H1 (cell line): ENCODE measurements around the gene TTI1. TPM values are rescaled to one million over a fixed set of nuclear protein-coding genes. Genes with fewer than 3 reads are reported as not detected.

Experiments used
- CTCF ChIA-PET: fragments of 300-600 bp; sonication (Branson Sonifier 250); formaldehyde crosslinking; loops from one replicate; lab custom pipeline; 2021; ENCODE audit not compliant: partially characterized antibody; lab: Charles Lee
- POLR2A ChIA-PET: fragments of 300-600 bp; sonication (Branson Sonifier 250); formaldehyde crosslinking; loops from one replicate; lab custom pipeline; 2021; ENCODE audit warnings: inconsistent platforms; ENCODE audit not compliant: partially characterized antibody; lab: Charles Lee
- DNase-seq, 2 experiments: peaks; one replicate each; pipeline versions ENCODE4 v3.0.0 to v3.0.0-alpha.2; 2010 to 2022; ENCODE audit warnings: low spot score in 2 of 2, low read depth in 1 of 2, mixed read lengths in 1 of 2
- FAIRE-seq: peaks from 2 replicates; lab custom pipeline; 2011; peaks lifted over from hg19 to GRCh38; lab: Jason Lieb, UNC
- H2AFZ ChIP-seq: 2 replicates; pipeline ENCODE4 v1.8.1; 2012; ENCODE audit warnings: low read length, inconsistent platforms
- H2AK5ac ChIP-seq: 2 replicates; pipeline ENCODE4 v1.6.1; 2013; ENCODE audit warnings: low read depth, low read length
- H2BK120ac ChIP-seq: replicated peaks from 2 replicates; pipeline ENCODE3; 2013; ENCODE audit warnings: low read depth, low read length, inconsistent platforms
- H2BK12ac ChIP-seq: 2 replicates; pipeline ENCODE4 v1.6.1; 2013; ENCODE audit warnings: low read depth, low read length
- H2BK15ac ChIP-seq: 2 replicates; pipeline ENCODE4 v1.6.1; 2013; ENCODE audit warnings: low read length
- H2BK20ac ChIP-seq: 2 replicates; pipeline ENCODE4 v1.6.1; 2013; ENCODE audit warnings: low read length
- H2BK5ac ChIP-seq: 2 replicates; pipeline ENCODE4 v1.6.1; 2013; ENCODE audit warnings: low read depth, low read length
- H3K14ac ChIP-seq: 2 replicates; pipeline ENCODE4 v1.6.1; 2013; ENCODE audit warnings: inconsistent platforms; ENCODE audit not compliant: insufficient read length
- H3K18ac ChIP-seq: 2 replicates; pipeline ENCODE4 v1.6.1; 2013; ENCODE audit warnings: low read length; ENCODE audit errors: extremely low read depth
- H3K23ac ChIP-seq: 2 replicates; pipeline ENCODE4 v1.6.1; 2013; ENCODE audit warnings: inconsistent platforms; ENCODE audit not compliant: insufficient read length
- H3K23me2 ChIP-seq: 2 replicates; pipeline ENCODE4 v1.6.1; 2013; ENCODE audit warnings: low read depth, low read length
- H3K27ac ChIP-seq: 2 replicates; pipeline ENCODE4 v1.6.1; 2011; ENCODE audit warnings: low read depth, low read length, inconsistent platforms
- H3K27me3 ChIP-seq, 4 experiments: replicated peaks in 1 of 4; 1 replicate in 1 of 4; 2 replicates in 3 of 4; pipeline versions ENCODE4 v1.6.1 to v1.8.1; 2011 to 2013; ENCODE audit warnings: low read length in 3 of 4, mild to moderate bottlenecking in 3 of 4, inconsistent platforms in 2 of 4, mixed read lengths in 2 of 4, moderate library complexity in 1 of 4; ENCODE audit not compliant: control insufficient read depth in 3 of 4, insufficient read depth in 3 of 4; ENCODE audit errors: extremely low read depth in 1 of 4
- H3K36me3 ChIP-seq, 4 experiments: 2 replicates each; pipeline versions ENCODE4 v1.6.1 to v1.8.1; 2011 to 2013; ENCODE audit warnings: mild to moderate bottlenecking in 4 of 4, low read length in 3 of 4, moderate library complexity in 2 of 4, control low read depth in 1 of 4, inconsistent platforms in 1 of 4; ENCODE audit not compliant: insufficient read depth in 4 of 4, control insufficient read depth in 2 of 4
- H3K4ac ChIP-seq: replicated peaks from 2 replicates; pipeline ENCODE3; 2013; ENCODE audit warnings: low read length, low read depth, mixed read lengths, inconsistent platforms; ENCODE audit not compliant: insufficient read length
- H3K4me1 ChIP-seq, 4 experiments: replicated peaks in 1 of 4; 1 replicate in 1 of 4; 2 replicates in 3 of 4; pipeline versions ENCODE4 v1.6.1 to v1.8.1; 2011 to 2013; ENCODE audit warnings: low read length in 3 of 4, inconsistent platforms in 2 of 4, mixed read lengths in 1 of 4; ENCODE audit not compliant: insufficient read depth in 4 of 4, control insufficient read depth in 3 of 4
- H3K4me2 ChIP-seq, 2 experiments: 2 replicates each; pipeline versions ENCODE4 v1.6.1 to v1.8.1; 2011 to 2013; ENCODE audit warnings: low read depth in 2 of 2, low read length in 2 of 2, control low read depth in 1 of 2, inconsistent platforms in 1 of 2, mild to moderate bottlenecking in 1 of 2; ENCODE audit not compliant: insufficient read depth in 1 of 2
- H3K4me3 ChIP-seq, 4 experiments: fragments of 200-600, 300-600 bp in 1 of 4; sonication (generic), shearing (Covaris generic), sonication (Bioruptor Twin) in 1 of 4; 2 replicates each; pipeline versions ENCODE4 v1.5.1 to v1.8.1; 2011 to 2016; ENCODE audit warnings: low read length in 4 of 4, low read depth in 3 of 4, control low read depth in 2 of 4, inconsistent platforms in 2 of 4, mild to moderate bottlenecking in 2 of 4, mixed read lengths in 1 of 4, moderate library complexity in 1 of 4; ENCODE audit not compliant: insufficient read depth in 2 of 4; ENCODE audit errors: extremely low read depth in 1 of 4
- H3K56ac ChIP-seq: replicated peaks from 2 replicates; pipeline ENCODE3; 2013; ENCODE audit warnings: low read depth, mild to moderate bottlenecking, mixed read lengths, low read length, inconsistent platforms; ENCODE audit not compliant: insufficient read length
- H3K79me1 ChIP-seq: 2 replicates; pipeline ENCODE4 v1.6.1; 2013; ENCODE audit warnings: low read depth, low read length, control low read depth
- H3K79me2 ChIP-seq, 2 experiments: 2 replicates each; pipeline versions ENCODE4 v1.6.1 to v1.8.1; 2012 to 2013; ENCODE audit warnings: low read length in 2 of 2, mild to moderate bottlenecking in 2 of 2, inconsistent platforms in 1 of 2; ENCODE audit not compliant: insufficient read depth in 2 of 2, control insufficient read depth in 1 of 2
- H3K9ac ChIP-seq, 4 experiments: replicated peaks in 1 of 4; 1 replicate in 1 of 4; 2 replicates in 3 of 4; pipeline versions ENCODE4 v1.6.1 to v1.8.1; 2011 to 2013; ENCODE audit warnings: low read depth in 3 of 4, low read length in 3 of 4, control low read depth in 2 of 4, mild to moderate bottlenecking in 2 of 4, moderate library complexity in 2 of 4, inconsistent platforms in 1 of 4; ENCODE audit errors: extremely low read depth in 1 of 4
- H3K9me3 ChIP-seq, 2 experiments: 2 replicates each; pipeline versions ENCODE4 v1.6.1 to v1.8.1; 2012 to 2013; ENCODE audit warnings: mild to moderate bottlenecking in 2 of 2, moderate library complexity in 2 of 2, control low read depth in 1 of 2, inconsistent platforms in 1 of 2, low read depth in 1 of 2, low read length in 1 of 2, mixed read lengths in 1 of 2; ENCODE audit not compliant: insufficient read depth in 2 of 2
- H4K20me1 ChIP-seq, 2 experiments: replicated peaks in 1 of 2; 2 replicates each; pipeline versions ENCODE3 to v1.8.1; 2011 to 2013; ENCODE audit warnings: inconsistent platforms in 2 of 2, low read length in 2 of 2, mild to moderate bottlenecking in 1 of 2; ENCODE audit not compliant: insufficient read depth in 2 of 2, control insufficient read depth in 1 of 2
- H4K5ac ChIP-seq: 2 replicates; pipeline ENCODE4 v1.6.1; 2013; ENCODE audit warnings: low read length, low read depth, mixed read lengths, inconsistent platforms; ENCODE audit not compliant: insufficient read length
- H4K8ac ChIP-seq: 2 replicates; pipeline ENCODE4 v1.8.0; 2013; ENCODE audit warnings: mild to moderate bottlenecking, moderate library complexity, low read length, inconsistent platforms; ENCODE audit not compliant: insufficient read depth; ENCODE audit errors: extremely low read depth
- H4K91ac ChIP-seq: replicated peaks from 2 replicates; pipeline ENCODE3; 2013; ENCODE audit warnings: low read length, mixed read lengths, inconsistent platforms; ENCODE audit not compliant: insufficient read length
- CBX8 ChIP-seq: fragments of 300-800, 300-1000 bp; sonication (generic); IDR thresholded peaks from 2 replicates; pipeline ENCODE4 v1.7.1; 2016; ENCODE audit warnings: low read depth, low read length, borderline replicate concordance
- CHD2 ChIP-seq: IDR thresholded peaks from 2 replicates; pipeline ENCODE4 v1.6.1; 2012; ENCODE audit warnings: low read length, improper control_type of control experiment
- HDAC6 ChIP-seq: IDR thresholded peaks from one replicate; pipeline ENCODE4 v1.7.1; 2012; ENCODE audit warnings: low read depth, mild to moderate bottlenecking, inconsistent platforms, low read length, moderate library complexity
- RBBP5 ChIP-seq: IDR thresholded peaks from 2 replicates; pipeline ENCODE4 v1.7.1; 2012; ENCODE audit warnings: low read depth, mild to moderate bottlenecking, inconsistent platforms, low read length, moderate library complexity, borderline replicate concordance
- SP4 ChIP-seq: IDR thresholded peaks from 2 replicates; pipeline ENCODE4 v1.6.1; 2012; ENCODE audit warnings: low read length, inconsistent platforms
- TAF1 ChIP-seq: IDR thresholded peaks from 2 replicates; pipeline ENCODE4 v1.6.1; 2011; ENCODE audit warnings: mild to moderate bottlenecking, low read depth, low read length
- WGBS, 2 experiments: shearing (Covaris generic) in 1 of 2; methylation state at CpG; one replicate each; pipeline versions ENCODE4 v1.1.6 to v1.1.7; 2013 to 2015; ENCODE audit warnings: low lambda C conversion rate in 2 of 2, mixed read lengths in 2 of 2, inconsistent platforms in 1 of 2, low coverage in 1 of 2, missing lambda C conversion rate in 1 of 2; ENCODE audit not compliant: insufficient replicate concordance in 2 of 2, insufficient coverage in 1 of 2, insufficient read length in 1 of 2; ENCODE audit errors: extremely low coverage in 1 of 2, missing lambda C conversion rate in 1 of 2; 5-methylcytosine and 5-hydroxymethylcytosine counted together
- polyA plus RNA-seq, 7 experiments: library from polyadenylated mRNA; depleted of rRNA in 3 of 7; stranded (reverse) in 5 of 7; unstranded in 2 of 7; fragments of >200 nt in 5 of 7; fragments of 200-250 nt in 2 of 7; gene quantifications; 1 replicate in 5 of 7; 2 replicates in 1 of 7; 4 replicates in 1 of 7; pipeline versions ENCODE4 v1.2.1 to v1.2.3, GENCODE V29; 2011 to 2013; ENCODE audit warnings: missing spikeins in 2 of 7, mixed read lengths in 2 of 7
- total RNA-seq: library from RNA; stranded (reverse); fragmentation: NEBNext Ultra II Directional; extraction: Animal tissue kit (Norgen Biotek cat#: 25700); gene quantifications from 2 replicates; pipeline ENCODE4 v1.2.1, GENCODE V29; 2021
- TF ChIP-seq, protein P1 (sequence below): IDR thresholded peaks from 2 replicates; pipeline ENCODE4 v1.6.1; 2012; ENCODE audit warnings: low read length, inconsistent platforms
- TF ChIP-seq, protein P2 (sequence below), 3 experiments: IDR thresholded peaks; 1 replicate in 2 of 3; 2 replicates in 1 of 3; pipeline versions ENCODE4 v1.5.1 to v1.6.1; 2011; ENCODE audit warnings: low read length in 3 of 3, mild to moderate bottlenecking in 3 of 3, inconsistent platforms in 2 of 3, low read depth in 1 of 3, moderate library complexity in 1 of 3; ENCODE audit not compliant: insufficient read depth in 1 of 3; ENCODE audit errors: control extremely low read depth in 1 of 3

The TTI1 gene
- total and polyA plus RNA-seq, 2 of the 8 experiments (the other 6 are each of a cell fraction or from before 2014, with no cell fraction given), result 34.1 to 47.0 TPM

DNA sequence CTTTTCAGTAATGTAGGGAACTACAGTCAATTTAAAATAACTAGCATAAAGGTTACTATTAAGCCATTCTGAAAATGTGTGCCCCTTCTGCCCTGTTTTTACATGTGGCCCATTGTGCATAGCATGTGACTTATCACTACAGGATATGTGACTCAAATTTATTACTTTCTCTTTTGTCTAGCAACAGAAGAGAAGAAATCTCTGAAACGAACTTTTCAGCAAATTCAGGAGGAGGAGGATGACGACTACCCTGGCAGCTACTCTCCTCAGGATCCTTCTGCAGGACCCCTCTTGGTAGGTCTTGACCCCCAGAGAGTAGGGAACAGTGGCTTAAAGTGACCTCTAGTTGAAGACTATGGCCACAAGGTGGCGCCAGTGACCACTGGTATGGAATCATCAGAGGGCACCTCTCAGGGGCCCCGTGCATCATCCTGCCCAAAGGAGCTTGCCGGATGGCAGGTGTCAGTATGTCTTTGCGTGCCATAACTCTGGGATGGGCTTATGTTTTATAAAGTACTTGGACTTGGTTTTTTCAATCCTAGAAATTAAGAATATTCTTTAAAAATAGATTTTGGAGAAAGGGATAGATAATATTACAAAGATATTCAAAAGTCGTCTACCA lies 24.2 kb upstream of the TTI1 start:
- Histone ChIP-seq H2AK5ac (no peak overlapping the region), H3K18ac (no peak overlapping the region), H4K5ac (no peak overlapping the region), H3K9me3 (no peaks in the 10 kb centered on the region), H3K4me2 (no peak overlapping the region), H3K9ac (no peak overlapping the region), H3K56ac (no peak overlapping the region), H3K23ac (no peak overlapping the region), H3K79me1 (no peaks in the 10 kb centered on the region; the same call in 1 of the 2 replicates), H3K4ac (no peak overlapping the region), H2AFZ (no peak overlapping the region), H3K14ac (no peak overlapping the region), H3K23me2 (no peaks in the 10 kb centered on the region; the same call in 1 of the 2 replicates), H2BK20ac (no peak overlapping the region), H3K79me2 (peaks cover 0 to 20% of the 10 kb centered on the region in 2 experiments; a peak in 2 of 4 replicates), H2BK12ac (no peak overlapping the region), H4K91ac (no peak overlapping the region), H3K27ac (no peak overlapping the region), H3K36me3 (peaks cover 12 to 45% (median 31%) of the 10 kb centered on the region in 4 experiments), H3K4me1 (no peaks in the 10 kb centered on the region), H4K8ac (no peak overlapping the region), H3K4me3 (no peak overlapping the region), H3K27me3 (no peaks in the 10 kb centered on the region), H2BK15ac (no peak overlapping the region), H4K20me1 (peaks cover 0 to 8% of the 10 kb centered on the region in 2 experiments), H2BK5ac (no peak overlapping the region), H2BK120ac (no peak overlapping the region)
- FAIRE-seq, result peak; percentile 74
- DNase-seq, result peak in 1 of 2 experiments; percentile 92
- WGBS, 2 experiments, result 53% methylated on average over 7 of the region's 7 CpGs; no CpG with 5 or more reads in 1 of the 2 experiments
- POLR2A ChIA-PET, result interaction anchor here (1.0 to 1.2 kb wide), 2 partner anchors 13 to 24 kb away, joined by 3 read pairs; partner anchors contain the start of genes RPRD1B and TTI1
- CTCF ChIA-PET, result interaction anchor here (0.5 to 9.9 kb wide), 45 partner anchors 9 to 493 kb away, joined by 3 to 134 read pairs (median 3); no protein-coding TSS in a partner anchor
- TF ChIP-seq SP4 (no peak), CHD2 (no peak), CBX8 (no peak), RBBP5 (no peak), HDAC6 (no peak), TAF1 (no peak)
- TF ChIP-seq, protein P1, sequence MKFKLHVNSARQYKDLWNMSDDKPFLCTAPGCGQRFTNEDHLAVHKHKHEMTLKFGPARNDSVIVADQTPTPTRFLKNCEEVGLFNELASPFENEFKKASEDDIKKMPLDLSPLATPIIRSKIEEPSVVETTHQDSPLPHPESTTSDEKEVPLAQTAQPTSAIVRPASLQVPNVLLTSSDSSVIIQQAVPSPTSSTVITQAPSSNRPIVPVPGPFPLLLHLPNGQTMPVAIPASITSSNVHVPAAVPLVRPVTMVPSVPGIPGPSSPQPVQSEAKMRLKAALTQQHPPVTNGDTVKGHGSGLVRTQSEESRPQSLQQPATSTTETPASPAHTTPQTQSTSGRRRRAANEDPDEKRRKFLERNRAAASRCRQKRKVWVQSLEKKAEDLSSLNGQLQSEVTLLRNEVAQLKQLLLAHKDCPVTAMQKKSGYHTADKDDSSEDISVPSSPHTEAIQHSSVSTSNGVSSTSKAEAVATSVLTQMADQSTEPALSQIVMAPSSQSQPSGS, result 0 out of 2 replicates have a peak, but pooled peaks have one; percentile 34
- TF ChIP-seq, protein P2, sequence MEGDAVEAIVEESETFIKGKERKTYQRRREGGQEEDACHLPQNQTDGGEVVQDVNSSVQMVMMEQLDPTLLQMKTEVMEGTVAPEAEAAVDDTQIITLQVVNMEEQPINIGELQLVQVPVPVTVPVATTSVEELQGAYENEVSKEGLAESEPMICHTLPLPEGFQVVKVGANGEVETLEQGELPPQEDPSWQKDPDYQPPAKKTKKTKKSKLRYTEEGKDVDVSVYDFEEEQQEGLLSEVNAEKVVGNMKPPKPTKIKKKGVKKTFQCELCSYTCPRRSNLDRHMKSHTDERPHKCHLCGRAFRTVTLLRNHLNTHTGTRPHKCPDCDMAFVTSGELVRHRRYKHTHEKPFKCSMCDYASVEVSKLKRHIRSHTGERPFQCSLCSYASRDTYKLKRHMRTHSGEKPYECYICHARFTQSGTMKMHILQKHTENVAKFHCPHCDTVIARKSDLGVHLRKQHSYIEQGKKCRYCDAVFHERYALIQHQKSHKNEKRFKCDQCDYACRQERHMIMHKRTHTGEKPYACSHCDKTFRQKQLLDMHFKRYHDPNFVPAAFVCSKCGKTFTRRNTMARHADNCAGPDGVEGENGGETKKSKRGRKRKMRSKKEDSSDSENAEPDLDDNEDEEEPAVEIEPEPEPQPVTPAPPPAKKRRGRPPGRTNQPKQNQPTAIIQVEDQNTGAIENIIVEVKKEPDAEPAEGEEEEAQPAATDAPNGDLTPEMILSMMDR (IDR thresholded peaks at IDR 0.05; ENCODE audit: control extremely low read depth in 1 of 3, insufficient read depth in 1 of 3, low read depth in 1 of 3, low read length in 3 of 3), result peak; percentile 72 to 94 (median 90)
